Adrenal gland (tissue), 12 donors: Measurements from ENCODE around the gene PRKCA. TPM values are rescaled to one million over a fixed set of nuclear protein-coding genes. Genes with fewer than 3 reads are reported as not detected.

Experiments used
- DNase-seq, 7 donors: peaks; one replicate each; pipeline ENCODE4 v3.0.0-alpha.2; 2019 to 2020
- H3K27ac ChIP-seq, 5 donors: fragments of 200-600 bp; sonication (generic) in 4 of 5; 1 replicate in 3 of 5; 2 replicates in 2 of 5; pipeline versions ENCODE4 v1.5.1 to v1.8.0; 2016 to 2020; ENCODE audit warnings: mild to moderate bottlenecking in 1 of 5
- H3K27me3 ChIP-seq: fragments of 200-600 bp; 2 replicates; pipeline ENCODE4 v1.8.0; 2021
- H3K36me3 ChIP-seq, 2 donors: fragments of 200-600 bp; replicated peaks in 1 of 2; 1 replicate in 1 of 2; 2 replicates in 1 of 2; pipeline versions ENCODE4 v1.5.1 to v1.8.0; 2018 to 2022
- H3K4me1 ChIP-seq, 2 donors: fragments of 200-600 bp; replicated peaks in 1 of 2; 1 replicate in 1 of 2; 2 replicates in 1 of 2; pipeline versions ENCODE4 v1.5.1 to v1.8.0; 2018 to 2021
- H3K4me3 ChIP-seq, 4 donors: fragments of 200-600 bp; sonication (generic) in 3 of 4; one replicate each; pipeline ENCODE4 v1.5.1; 2016 to 2018
- H3K9me3 ChIP-seq, 3 donors: fragments of 200-600 bp; sonication (generic) in 1 of 3; replicated peaks in 1 of 3; 1 replicate in 2 of 3; 2 replicates in 1 of 3; pipeline versions ENCODE4 v1.5.1 to v1.8.0; 2016 to 2021
- POLR2A ChIP-seq, 2 donors: fragments of 450-650 bp; IDR thresholded peaks; one replicate each; pipeline ENCODE4 v1.6.1; 2017; ENCODE audit warnings: antibody characterized with exemption in 2 of 2, mild to moderate bottlenecking in 2 of 2, moderate library complexity in 1 of 2
- WGBS, 4 donors: extraction: QIAGEN DNeasy Blood & Tissue Kit in 2 of 4; methylation state at CpG; one replicate each; pipeline versions ENCODE4 v1.1.5 to v1.1.7; 2013 to 2017; 5-methylcytosine and 5-hydroxymethylcytosine counted together
- intact Hi-C, 2 donors: fragments of 100-400 bp; cut with DNase I; formaldehyde crosslinking; loops; one replicate each; pipeline versions ENCODE4 v1.14.1 to v1.15.0; 2022 to 2023
- polyA plus RNA-seq, 3 donors: library from polyadenylated mRNA; stranded (reverse); fragments of 200-250 nt in 2 of 3; fragments of 350-450 nt in 1 of 3; fragmentation: Illumina TruSeq in 1 of 3; extraction: RNeasy Lipid Tissue Mini Kit (QIAGEN cat#74804) in 1 of 3; gene quantifications; one replicate each; pipeline ENCODE4 v1.2.3, GENCODE V29; 2013 to 2014
- total RNA-seq, 9 donors: library from RNA; depleted of rRNA in 4 of 9; stranded (reverse); fragments of >200 nt in 4 of 9; fragments of 120-200 nt in 1 of 9; fragmentation: NEBNext Ultra II Directional in 1 of 9; extraction: Animal tissue kit (Norgen Biotek cat#: 25700) in 1 of 9; gene quantifications; one replicate each; pipeline versions ENCODE4 v1.1.0 to v1.2.4, GENCODE V29; 2013 to 2023
- TF ChIP-seq, protein P1 (sequence below), 6 experiments: fragments of 450-650 bp in 4 of 6; fragments of 200-600 bp in 2 of 6; sonication (generic) in 1 of 6; IDR thresholded peaks; 1 replicate in 5 of 6; 2 replicates in 1 of 6; pipeline versions ENCODE4 v1.5.1 to v1.8.0; 2016 to 2021; ENCODE audit warnings: antibody characterized with exemption in 6 of 6, mild to moderate bottlenecking in 2 of 6, moderate library complexity in 1 of 6
- donor health status: healthy with polysubstance abuse.
- donor health status: Bipolar disorder and iron deficiency.
- donor health status: DM: yes; HTN: yes; CAD: no.
- donor health status: DM: no; HTN: no; CAD: no.
- donor health status: DM: no; HTN: no; CAD: no.
- donor health status: DM: yes; HTN: yes; CAD: no.

Gene PRKCA
- total and polyA plus RNA-seq, 12 donors: 15.1 to 202 (median 84.1) TPM

DNA sequence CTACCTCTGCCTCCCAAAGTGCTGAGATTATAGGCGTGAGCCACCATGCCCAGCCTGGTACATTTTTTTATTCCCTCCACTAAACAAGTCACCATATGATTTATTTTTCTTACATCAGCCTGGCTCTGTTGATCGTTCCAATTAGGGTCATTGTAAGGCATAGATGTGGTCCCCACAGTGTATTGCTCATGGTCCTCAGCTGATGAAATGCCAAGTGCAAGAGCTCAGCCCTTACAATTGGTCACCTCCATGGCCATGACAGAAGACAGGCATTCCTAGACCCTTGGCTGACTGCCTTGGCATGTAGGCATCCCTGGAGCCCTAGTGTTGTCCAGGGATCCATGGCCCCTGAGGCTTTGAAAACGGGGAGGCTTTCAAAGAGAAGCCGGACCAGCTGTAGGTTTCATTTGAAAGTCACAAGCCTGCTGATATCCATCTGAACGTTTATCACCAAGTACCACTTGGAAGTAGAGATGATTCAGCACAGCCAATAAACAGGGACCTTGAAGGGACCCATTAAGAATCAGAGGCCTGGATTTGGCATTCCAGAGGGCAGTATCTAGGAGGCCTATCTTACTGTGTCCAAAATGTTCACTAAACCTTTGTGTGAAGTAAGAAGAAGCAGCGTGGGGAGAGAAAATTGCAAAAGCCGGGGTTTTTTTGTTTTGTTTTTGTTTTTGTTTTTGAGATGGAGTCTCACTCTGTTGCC lies 20.6 kb upstream of the PRKCA start:
- Histone ChIP-seq H3K9me3 (no peaks in the 10 kb centered on the region), H3K4me1 (no peaks in the 10 kb centered on the region), H3K4me3 (no peak overlapping the region), H3K36me3 (no peaks in the 10 kb centered on the region), H3K27me3 (no peaks in the 10 kb centered on the region), H3K27ac (no peak overlapping the region)
- WGBS, 4 donors: 58 to 88% (median 73%) methylated on average over 6 to 7 of the region's 7 CpGs
- DNase-seq: peak in 2 of 7 donors; percentile 20 to 21
- TF ChIP-seq, protein P1, sequence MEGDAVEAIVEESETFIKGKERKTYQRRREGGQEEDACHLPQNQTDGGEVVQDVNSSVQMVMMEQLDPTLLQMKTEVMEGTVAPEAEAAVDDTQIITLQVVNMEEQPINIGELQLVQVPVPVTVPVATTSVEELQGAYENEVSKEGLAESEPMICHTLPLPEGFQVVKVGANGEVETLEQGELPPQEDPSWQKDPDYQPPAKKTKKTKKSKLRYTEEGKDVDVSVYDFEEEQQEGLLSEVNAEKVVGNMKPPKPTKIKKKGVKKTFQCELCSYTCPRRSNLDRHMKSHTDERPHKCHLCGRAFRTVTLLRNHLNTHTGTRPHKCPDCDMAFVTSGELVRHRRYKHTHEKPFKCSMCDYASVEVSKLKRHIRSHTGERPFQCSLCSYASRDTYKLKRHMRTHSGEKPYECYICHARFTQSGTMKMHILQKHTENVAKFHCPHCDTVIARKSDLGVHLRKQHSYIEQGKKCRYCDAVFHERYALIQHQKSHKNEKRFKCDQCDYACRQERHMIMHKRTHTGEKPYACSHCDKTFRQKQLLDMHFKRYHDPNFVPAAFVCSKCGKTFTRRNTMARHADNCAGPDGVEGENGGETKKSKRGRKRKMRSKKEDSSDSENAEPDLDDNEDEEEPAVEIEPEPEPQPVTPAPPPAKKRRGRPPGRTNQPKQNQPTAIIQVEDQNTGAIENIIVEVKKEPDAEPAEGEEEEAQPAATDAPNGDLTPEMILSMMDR (IDR thresholded peaks at IDR 0.05): no peak
- no peak for TF ChIP-seq POLR2A (IDR thresholded peaks at IDR 0.05)
- intact Hi-C loops: no loop called here

DNA sequence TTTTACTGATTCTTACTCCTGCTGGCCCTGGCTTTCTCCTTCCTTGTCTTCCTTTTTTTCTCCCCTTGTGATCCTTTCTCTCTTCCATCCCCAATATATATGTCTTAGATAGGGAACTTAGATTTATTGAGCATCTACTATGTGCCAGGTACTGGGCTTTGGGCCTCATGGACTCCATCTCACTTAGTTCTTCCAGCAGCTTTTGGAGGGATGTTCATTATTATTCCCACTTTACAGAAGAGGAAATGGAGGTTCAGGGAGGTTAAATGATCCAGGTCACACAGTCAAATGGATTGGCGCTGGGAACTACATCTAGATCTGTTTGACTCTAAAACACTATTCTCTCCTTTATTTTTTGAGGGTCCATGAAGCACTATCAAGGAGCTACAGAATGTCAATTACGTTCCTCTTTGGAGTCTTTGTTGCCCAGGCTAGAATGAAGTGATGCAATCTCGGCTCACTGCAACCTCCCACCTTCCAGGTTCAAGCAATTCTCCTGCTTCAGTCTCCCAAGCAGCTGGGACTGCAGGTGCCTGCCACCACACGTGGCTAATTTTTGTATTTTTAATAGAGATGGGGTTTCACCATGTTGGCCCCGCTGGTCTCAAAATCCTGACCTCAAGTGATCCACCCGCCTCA lies 19.0 kb upstream of the PRKCA start:
- DNase-seq: no peak
- no peaks in the 10 kb centered on the region for H3K4me1 ChIP-seq
- no peak overlapping the region for H3K4me3 ChIP-seq
- intact Hi-C loops: no loop called here
- no peaks in the 10 kb centered on the region for H3K9me3 ChIP-seq
- H3K27ac ChIP-seq: no peak overlapping the region
- WGBS, 4 donors: 90 to 94% (median 92%) methylated on average over 6 of the region's 6 CpGs
- H3K36me3 ChIP-seq: no peaks in the 10 kb centered on the region
- TF ChIP-seq POLR2A (IDR thresholded peaks at IDR 0.05): no peak
- TF ChIP-seq, protein P1 (IDR thresholded peaks at IDR 0.05): no peak
- no peaks in the 10 kb centered on the region for H3K27me3 ChIP-seq

DNA sequence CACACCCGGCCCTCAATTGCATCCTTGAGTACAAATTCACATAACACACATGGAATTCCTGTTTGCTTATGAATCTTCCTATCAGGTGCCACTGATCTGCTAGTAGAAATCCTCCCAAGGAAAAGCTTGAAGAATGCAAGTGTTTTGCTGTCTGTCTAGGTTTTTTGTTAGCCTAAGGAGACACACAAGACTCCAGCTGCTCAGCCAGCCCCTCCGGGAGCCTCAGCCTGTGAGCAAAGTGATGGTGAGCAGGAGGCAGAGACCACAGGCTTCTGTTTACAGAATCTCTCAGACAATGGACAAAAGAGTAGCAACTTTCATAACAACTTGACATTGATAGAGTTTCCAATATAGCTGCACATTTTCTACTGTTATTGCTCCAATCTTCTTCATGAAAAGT lies 18.4 kb upstream of the PRKCA start:
- 85 to 91% (median 86%) methylated on average over 2 of the region's 2 CpGs for WGBS, 4 donors
- H3K27me3 ChIP-seq: no peaks in the 10 kb centered on the region
- TF ChIP-seq, protein P1 (IDR thresholded peaks at IDR 0.05): no peak
- TF ChIP-seq POLR2A (IDR thresholded peaks at IDR 0.05): no peak
- no peak overlapping the region for H3K4me3 ChIP-seq
- intact Hi-C loops: no loop called here
- no peaks in the 10 kb centered on the region for H3K4me1 ChIP-seq
- no peaks in the 10 kb centered on the region for H3K9me3 ChIP-seq
- H3K36me3 ChIP-seq: no peaks in the 10 kb centered on the region
- DNase-seq: no peak
- no peak overlapping the region for H3K27ac ChIP-seq

DNA sequence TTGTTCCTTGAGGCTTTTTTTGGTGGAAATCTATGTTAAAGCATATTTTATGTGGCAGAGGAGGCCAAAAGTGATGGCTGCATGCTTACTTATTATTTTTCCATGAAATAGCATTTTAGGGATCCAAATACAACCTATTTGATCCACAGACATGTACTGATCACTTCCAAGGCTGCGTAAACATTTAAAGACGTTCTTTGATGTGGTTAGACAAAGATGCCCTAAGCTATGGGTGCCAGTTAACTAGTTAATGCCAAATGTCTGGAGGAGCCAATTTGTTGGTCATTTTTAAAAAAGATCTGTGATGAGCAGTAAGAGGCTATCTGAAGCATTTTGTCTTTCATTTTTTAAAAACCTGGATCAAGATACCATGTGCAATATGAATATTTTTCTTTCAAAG lies 17.3 kb upstream of the PRKCA start:
- H3K27ac ChIP-seq: no peak overlapping the region
- 45 to 76% (median 63%) methylated on average over 2 of the region's 2 CpGs for WGBS, 4 donors
- TF ChIP-seq, protein P1 (IDR thresholded peaks at IDR 0.05): no peak
- TF ChIP-seq POLR2A (IDR thresholded peaks at IDR 0.05): no peak
- DNase-seq: no peak
- intact Hi-C loops: no loop called here
- H3K9me3 ChIP-seq: no peaks in the 10 kb centered on the region
- H3K36me3 ChIP-seq: no peaks in the 10 kb centered on the region
- no peaks in the 10 kb centered on the region for H3K4me1 ChIP-seq
- no peak overlapping the region for H3K4me3 ChIP-seq
- no peaks in the 10 kb centered on the region for H3K27me3 ChIP-seq
